Keratinocyte (primary cell): ENCODE measurements around the gene SLC39A9. TPM values are rescaled to one million over a fixed set of nuclear protein-coding genes. Genes with fewer than 3 reads are reported as not detected.

Experiments used
- DNase-seq: peaks from one replicate; pipeline ENCODE4 v3.0.0-alpha.2; 2011; ENCODE audit warnings: low read depth, missing footprints, low spot score
- FAIRE-seq: peaks from 2 replicates; lab custom pipeline; 2011; peaks lifted over from hg19 to GRCh38; lab: Jason Lieb, UNC
- H2AFZ ChIP-seq: 2 replicates; pipeline ENCODE4 v1.6.0; 2012; ENCODE audit warnings: low read length, control low read depth, inconsistent platforms; ENCODE audit not compliant: control insufficient read depth
- H3K27ac ChIP-seq: 2 replicates; pipeline ENCODE4 v1.5.1; 2011; ENCODE audit warnings: low read length; ENCODE audit not compliant: control insufficient read depth, insufficient read depth
- H3K27me3 ChIP-seq: 3 replicates; pipeline ENCODE4 v1.6.0; 2011; ENCODE audit warnings: low read length; ENCODE audit not compliant: control insufficient read depth, insufficient read depth; ENCODE audit errors: extremely low read depth
- H3K36me3 ChIP-seq, 2 experiments: 2 replicates in 1 of 2; 3 replicates in 1 of 2; pipeline ENCODE4 v1.5.1; 2011; ENCODE audit warnings: low read length in 2 of 2, mild to moderate bottlenecking in 1 of 2; ENCODE audit not compliant: control insufficient read depth in 2 of 2, insufficient read depth in 2 of 2; ENCODE audit errors: extremely low read depth in 1 of 2
- H3K4me1 ChIP-seq: 3 replicates; pipeline ENCODE4 v1.5.1; 2011; ENCODE audit warnings: low read length; ENCODE audit not compliant: control insufficient read depth, insufficient read depth; ENCODE audit errors: extremely low read depth
- H3K4me2 ChIP-seq: 3 replicates; pipeline ENCODE4 v1.6.0; 2011; ENCODE audit warnings: low read depth, low read length; ENCODE audit not compliant: control insufficient read depth, insufficient read depth; ENCODE audit errors: extremely low read depth
- H3K4me3 ChIP-seq, 3 experiments: fragments of 200-600 bp in 1 of 3; sonication (generic) in 1 of 3; 2 replicates in 2 of 3; 3 replicates in 1 of 3; pipeline ENCODE4 v1.5.1; 2011 to 2016; ENCODE audit warnings: low read length in 3 of 3, mild to moderate bottlenecking in 3 of 3, control low read depth in 2 of 3, inconsistent platforms in 1 of 3, low read depth in 1 of 3, mixed read lengths in 1 of 3, mixed run types in 1 of 3, moderate library complexity in 1 of 3; ENCODE audit not compliant: control insufficient read depth in 2 of 3, insufficient read depth in 2 of 3; ENCODE audit errors: extremely low read depth in 1 of 3
- H3K79me2 ChIP-seq: 2 replicates; pipeline ENCODE4 v1.6.0; 2012; ENCODE audit warnings: low read length; ENCODE audit not compliant: control insufficient read depth, insufficient read depth
- H3K9ac ChIP-seq: 3 replicates; pipeline ENCODE4 v1.6.0; 2011; ENCODE audit warnings: low read length; ENCODE audit not compliant: control insufficient read depth, insufficient read depth; ENCODE audit errors: extremely low read depth
- H3K9me1 ChIP-seq: 3 replicates; pipeline ENCODE4 v1.6.0; 2011; ENCODE audit warnings: low read length; ENCODE audit not compliant: control insufficient read depth, insufficient read depth; ENCODE audit errors: extremely low read depth
- H3K9me3 ChIP-seq: 2 replicates; pipeline ENCODE4 v1.5.1; 2012; ENCODE audit warnings: low read depth, low read length; ENCODE audit not compliant: control insufficient read depth
- H4K20me1 ChIP-seq: 3 replicates; pipeline ENCODE4 v1.6.0; 2011; ENCODE audit warnings: low read length; ENCODE audit not compliant: control insufficient read depth, insufficient read depth; ENCODE audit errors: extremely low read depth
- EZH2 ChIP-seq: IDR thresholded peaks from one replicate; pipeline ENCODE4 v1.6.1; 2012; ENCODE audit warnings: inconsistent platforms, mild to moderate bottlenecking, low read length, moderate library complexity
- dilution Hi-C: fragments of 300-500 bp; cut with MboI; formaldehyde crosslinking; loops from one replicate; pipeline ENCODE4 v1.7.0; 2020; ENCODE audit warnings: low sequenced_read_pairs; ENCODE audit not compliant: extremely low pct_ligation_motif_present
- polyA plus RNA-seq, 5 experiments: library from polyadenylated mRNA; depleted of rRNA in 3 of 5; stranded (reverse) in 3 of 5; stranded (forward) in 1 of 5; unstranded in 1 of 5; fragments of >200 nt; gene quantifications; 1 replicate in 1 of 5; 2 replicates in 3 of 5; 3 replicates in 1 of 5; pipeline versions ENCODE4 v1.2.1 to v1.2.3, GENCODE V29; 2011 to 2012; ENCODE audit warnings: missing spikeins in 2 of 5, low read depth in 1 of 5, low replicate concordance in 1 of 5
- TF ChIP-seq, protein P1 (sequence below), 3 experiments: IDR thresholded peaks in 1 of 3; conservative IDR thresholded peaks in 1 of 3; optimal IDR thresholded peaks in 1 of 3; 2 replicates in 2 of 3; 3 replicates in 1 of 3; pipeline versions ENCODE3 to v1.5.1; 2011; ENCODE audit warnings: low read length in 3 of 3, mild to moderate bottlenecking in 3 of 3, moderate library complexity in 2 of 3, control low read depth in 1 of 3, inconsistent platforms in 1 of 3; ENCODE audit not compliant: insufficient read depth in 2 of 3; ENCODE audit errors: extremely low read depth in 1 of 3

Gene SLC39A9
- polyA plus RNA-seq, 1 donor (not counting 4 experiments of a cell fraction or from before 2014, with no cell fraction given), result 58.8 TPM

DNA sequence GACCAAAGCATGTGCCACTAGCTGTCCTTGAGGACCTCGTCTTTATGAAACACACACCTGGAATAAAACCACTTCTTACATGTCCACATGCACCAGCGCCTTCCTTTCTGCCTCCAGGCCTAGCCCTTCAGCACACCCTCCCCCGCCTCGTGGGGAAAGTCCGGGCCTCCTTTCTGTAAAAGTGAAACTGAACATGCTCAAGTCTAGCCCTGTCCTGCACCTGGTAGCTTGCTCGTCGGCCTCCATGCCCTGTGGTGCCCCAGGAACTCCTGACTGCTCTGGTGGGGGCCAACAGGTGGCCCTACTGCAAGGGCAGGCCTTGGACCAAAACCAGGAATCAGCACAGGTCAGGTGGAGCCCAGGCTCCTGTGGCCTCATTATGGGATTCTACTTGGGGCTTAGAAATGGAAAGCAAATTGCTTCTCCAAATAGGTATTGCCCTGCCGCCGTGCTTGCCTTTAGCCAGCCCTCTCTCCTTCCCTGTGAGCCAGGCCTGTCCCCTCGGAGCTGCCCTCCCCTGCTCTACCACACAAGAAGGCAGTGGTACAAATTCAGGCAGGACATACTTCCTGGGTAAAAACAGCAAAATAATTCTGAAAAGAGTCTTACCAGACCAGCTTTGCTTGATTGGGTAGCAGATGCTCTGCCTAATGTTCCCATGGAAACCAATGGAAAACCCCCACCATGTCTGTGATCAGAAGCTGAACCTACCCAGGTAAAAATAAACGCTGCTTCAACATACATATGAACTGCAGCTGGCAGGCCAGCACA is 43.9 kb upstream of the SLC39A9 start:
- no peak for TF ChIP-seq EZH2
- TF ChIP-seq, protein P1, sequence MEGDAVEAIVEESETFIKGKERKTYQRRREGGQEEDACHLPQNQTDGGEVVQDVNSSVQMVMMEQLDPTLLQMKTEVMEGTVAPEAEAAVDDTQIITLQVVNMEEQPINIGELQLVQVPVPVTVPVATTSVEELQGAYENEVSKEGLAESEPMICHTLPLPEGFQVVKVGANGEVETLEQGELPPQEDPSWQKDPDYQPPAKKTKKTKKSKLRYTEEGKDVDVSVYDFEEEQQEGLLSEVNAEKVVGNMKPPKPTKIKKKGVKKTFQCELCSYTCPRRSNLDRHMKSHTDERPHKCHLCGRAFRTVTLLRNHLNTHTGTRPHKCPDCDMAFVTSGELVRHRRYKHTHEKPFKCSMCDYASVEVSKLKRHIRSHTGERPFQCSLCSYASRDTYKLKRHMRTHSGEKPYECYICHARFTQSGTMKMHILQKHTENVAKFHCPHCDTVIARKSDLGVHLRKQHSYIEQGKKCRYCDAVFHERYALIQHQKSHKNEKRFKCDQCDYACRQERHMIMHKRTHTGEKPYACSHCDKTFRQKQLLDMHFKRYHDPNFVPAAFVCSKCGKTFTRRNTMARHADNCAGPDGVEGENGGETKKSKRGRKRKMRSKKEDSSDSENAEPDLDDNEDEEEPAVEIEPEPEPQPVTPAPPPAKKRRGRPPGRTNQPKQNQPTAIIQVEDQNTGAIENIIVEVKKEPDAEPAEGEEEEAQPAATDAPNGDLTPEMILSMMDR (optimal IDR thresholded peaks at IDR 0.05 in 1 of 3, IDR thresholded peaks at IDR 0.05 in 1 of 3, conservative IDR thresholded peaks at IDR 0.05 in 1 of 3; ENCODE audit: extremely low read depth in 1 of 3, insufficient read depth in 2 of 3, low read length in 3 of 3), result no peak
- FAIRE-seq (no peak), DNase-seq (no peak)
- H3K9me1 ChIP-seq, result no peaks in the 10 kb centered on the region
- H2AFZ ChIP-seq, result no peak overlapping the region
- no peak overlapping the region for H3K4me3 ChIP-seq
- dilution Hi-C loops, result no loop called here
- no peaks in the 10 kb centered on the region for H3K36me3 ChIP-seq
- H3K4me2 ChIP-seq, result no peak overlapping the region
- peaks cover 11% of the 10 kb centered on the region for H3K27me3 ChIP-seq
- no peaks in the 10 kb centered on the region for H3K79me2 ChIP-seq
- H3K9ac ChIP-seq, result no peak overlapping the region
- H3K4me1 ChIP-seq, result no peaks in the 10 kb centered on the region
- H4K20me1 ChIP-seq, result no peaks in the 10 kb centered on the region
- H3K27ac ChIP-seq, result no peak overlapping the region
- H3K9me3 ChIP-seq, result no peaks in the 10 kb centered on the region

DNA sequence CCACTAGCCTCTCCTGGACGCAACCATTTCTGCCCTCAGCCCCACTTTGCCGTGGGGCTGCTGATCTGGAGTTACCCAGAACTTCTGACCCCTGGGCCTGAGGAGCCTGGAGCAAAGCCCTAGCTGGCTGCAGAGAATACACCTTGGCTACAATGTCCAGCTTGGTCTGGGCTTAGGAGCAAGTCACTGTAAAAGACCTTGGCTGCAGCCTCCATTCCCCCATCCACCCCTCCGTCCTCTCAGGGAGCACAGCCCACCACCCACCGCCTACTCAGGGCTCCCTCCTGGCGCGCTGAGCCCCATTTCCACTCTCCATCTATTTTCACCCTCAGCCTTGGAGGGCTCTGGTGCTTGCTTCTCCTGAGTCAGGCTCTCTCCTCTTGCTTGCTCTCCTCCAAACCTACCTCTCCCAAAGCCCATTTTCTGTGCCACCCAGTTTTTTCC is 43.3 kb upstream of the SLC39A9 start:
- dilution Hi-C loops, result no loop called here
- H2AFZ ChIP-seq, result no peak overlapping the region

More for the DNA sequence above, 43.3 kb upstream of the SLC39A9 start:
- no peaks in the 10 kb centered on the region for H3K9me3 ChIP-seq
- no peak overlapping the region for H3K4me3 ChIP-seq
- DNase-seq, result no peak
- FAIRE-seq, result no peak
- H3K9ac ChIP-seq, result no peak overlapping the region
- no peaks in the 10 kb centered on the region for H4K20me1 ChIP-seq
- TF ChIP-seq, protein P1 (optimal IDR thresholded peaks at IDR 0.05 in 1 of 3, IDR thresholded peaks at IDR 0.05 in 1 of 3, conservative IDR thresholded peaks at IDR 0.05 in 1 of 3; ENCODE audit: extremely low read depth in 1 of 3, insufficient read depth in 2 of 3, low read length in 3 of 3), result no peak
- TF ChIP-seq EZH2, result no peak
- no peak overlapping the region for H3K27ac ChIP-seq
- H3K4me1 ChIP-seq, result no peaks in the 10 kb centered on the region
- H3K79me2 ChIP-seq, result no peaks in the 10 kb centered on the region
- H3K27me3 ChIP-seq, result peaks cover 11% of the 10 kb centered on the region
- H3K36me3 ChIP-seq, result no peaks in the 10 kb centered on the region
- H3K4me2 ChIP-seq, result no peak overlapping the region
- H3K9me1 ChIP-seq, result no peaks in the 10 kb centered on the region
